Subcutaneous abdominal adipose tissue (tissue), 5 donors: ENCODE data around the gene ZC3H18.
"Not testable (repeated sequence)": the region's sequence is repeated elsewhere in the genome, so short reads cannot be mapped to it uniquely, and the experiment has no call there.

ENCODE experiments used
- H3K27ac ChIP-seq: one replicate; pipeline ENCODE4 v1.7.0; 2013; ENCODE audit warnings: low read depth, mild to moderate bottlenecking, inconsistent platforms, low read length, moderate library complexity
- H3K27me3 ChIP-seq, 5 donors: one replicate each; pipeline ENCODE4 v1.7.0; 2013; ENCODE audit warnings: low read length in 5 of 5, inconsistent platforms in 1 of 5; ENCODE audit not compliant: control insufficient read depth in 5 of 5, insufficient read depth in 4 of 5
- H3K36me3 ChIP-seq, 5 donors: one replicate each; pipeline ENCODE4 v1.7.0; 2013; ENCODE audit warnings: low read length in 5 of 5; ENCODE audit not compliant: control insufficient read depth in 5 of 5, insufficient read depth in 5 of 5
- H3K4me1 ChIP-seq, 5 donors: one replicate each; pipeline ENCODE4 v1.7.0; 2013; ENCODE audit warnings: low read length in 5 of 5, mild to moderate bottlenecking in 3 of 5, moderate library complexity in 1 of 5; ENCODE audit not compliant: control insufficient read depth in 5 of 5, insufficient read depth in 5 of 5
- H3K4me3 ChIP-seq, 5 donors: one replicate each; pipeline ENCODE4 v1.7.0; 2013; ENCODE audit warnings: low read length in 5 of 5, low read depth in 1 of 5
- H3K9ac ChIP-seq, 5 donors: one replicate each; pipeline ENCODE4 v1.7.0; 2013; ENCODE audit warnings: low read length in 5 of 5, mild to moderate bottlenecking in 4 of 5, moderate library complexity in 3 of 5
- H3K9me3 ChIP-seq, 5 donors: one replicate each; pipeline ENCODE4 v1.7.0; 2013; ENCODE audit warnings: low read length in 5 of 5; ENCODE audit not compliant: control insufficient read depth in 5 of 5
- donor health status: healthy.
- donor health status: healthy.
- donor health status: healthy.
- donor health status: healthy.
- donor health status: healthy.

ZC3H18 gene

GRCh38 chr16:88658714-88659113 lies 88.5 kb downstream of the ZC3H18 start:
- H3K27ac ChIP-seq = no peak overlapping the region
- no peaks in the 10 kb centered on the region for H3K9me3 ChIP-seq
- peaks cover 0 to 44% (median 34%) of the 10 kb centered on the region in 5 donors for H3K36me3 ChIP-seq
- no peak overlapping the region for H3K4me3 ChIP-seq
- H3K9ac ChIP-seq = no peak overlapping the region
- peaks cover 1 to 18% (median 12%) of the 10 kb centered on the region in 5 donors for H3K4me1 ChIP-seq
- H3K27me3 ChIP-seq = no peaks in the 10 kb centered on the region

- H3K9me3 ChIP-seq = no peaks in the 10 kb centered on the region
- no peak overlapping the region for H3K9ac ChIP-seq
- no peak overlapping the region for H3K27ac ChIP-seq
- H3K36me3 ChIP-seq = peaks cover 0 to 40% (median 33%) of the 10 kb centered on the region in 5 donors
- no peak overlapping the region for H3K4me3 ChIP-seq
- peaks cover 1 to 22% (median 17%) of the 10 kb centered on the region in 5 donors for H3K4me1 ChIP-seq
- no peaks in the 10 kb centered on the region for H3K27me3 ChIP-seq
Measured at GRCh38 chr16:88659160-88659559, 89.0 kb downstream of the ZC3H18 start.

GRCh38 chr16:88661468-88661867 lies 91.3 kb downstream of the ZC3H18 start:
- Histone ChIP-seq H3K9ac (peak overlapping the region in 1 of 5 donors; percentile 2), H3K4me3 (no peak overlapping the region), H3K4me1 (peaks cover 1 to 36% (median 25%) of the 10 kb centered on the region in 5 donors), H3K9me3 (no peaks in the 10 kb centered on the region), H3K27ac (no peak overlapping the region), H3K27me3 (no peaks in the 10 kb centered on the region), H3K36me3 (peaks cover 0 to 19% (median 13%) of the 10 kb centered on the region in 5 donors)

GRCh38 chr16:88662222-88662842 lies 92.1 kb downstream of the ZC3H18 start:
- peak overlapping the region in 4 of 5 donors; percentile 70 to 81 (median 76) for H3K9ac ChIP-seq
- H3K4me1 ChIP-seq = peaks cover 1 to 36% (median 25%) of the 10 kb centered on the region in 5 donors
- no peaks in the 10 kb centered on the region for H3K27me3 ChIP-seq
- H3K9me3 ChIP-seq = no peaks in the 10 kb centered on the region
- peaks cover 0 to 11% (median 8%) of the 10 kb centered on the region in 5 donors for H3K36me3 ChIP-seq
- H3K4me3 ChIP-seq = peak overlapping the region; percentile 53 to 87 (median 81)
- H3K27ac ChIP-seq = peak overlapping the region; percentile 23

GRCh38 chr16:88662843-88663606 lies 92.8 kb downstream of the ZC3H18 start, which contains the start of gene MVD:
Gene MVD, minus strand, starts transcription at chr16:88663091. Its CDS starts 11 bp downstream, at chr16:88663080.
- Histone ChIP-seq H3K9ac (peak within 1 kb of the TSS in 4 of 5 donors; percentile 74 to 86 (median 80)), H3K27me3 (no peaks in the 10 kb centered on the region), H3K27ac (peak within 1 kb of the TSS; percentile 79), H3K9me3 (no peaks in the 10 kb centered on the region), H3K36me3 (peaks cover 0 to 4% (median 3%) of the 10 kb centered on the region in 5 donors), H3K4me1 (peaks cover 1 to 40% (median 29%) of the 10 kb centered on the region in 5 donors), H3K4me3 (peak within 1 kb of the TSS; percentile 53 to 88 (median 86))

- peaks cover 5 to 41% (median 31%) of the 10 kb centered on the region in 5 donors for H3K4me1 ChIP-seq
- no peaks in the 10 kb centered on the region for H3K36me3 ChIP-seq
- no peaks in the 10 kb centered on the region for H3K9me3 ChIP-seq
- peak overlapping the region; percentile 10 for H3K27ac ChIP-seq
- H3K9ac ChIP-seq = no peak overlapping the region
- no peaks in the 10 kb centered on the region for H3K27me3 ChIP-seq
- H3K4me3 ChIP-seq = no peak overlapping the region
Measured at GRCh38 chr16:88665148-88665547, 94.9 kb downstream of the ZC3H18 start.

- Histone ChIP-seq H3K4me1 (peaks cover 5 to 41% (median 32%) of the 10 kb centered on the region in 5 donors), H3K36me3 (no peaks in the 10 kb centered on the region), H3K27me3 (no peaks in the 10 kb centered on the region), H3K9ac (no peak overlapping the region), H3K4me3 (no peak overlapping the region), H3K9me3 (no peaks in the 10 kb centered on the region), H3K27ac (peak overlapping the region; percentile 10)
Measured at GRCh38 chr16:88665570-88665969, 95.4 kb downstream of the ZC3H18 start.

- H3K27ac ChIP-seq = no peak overlapping the region
- peaks cover 3 to 32% (median 26%) of the 10 kb centered on the region in 5 donors for H3K4me1 ChIP-seq
- no peaks in the 10 kb centered on the region for H3K27me3 ChIP-seq
- no peak overlapping the region for H3K4me3 ChIP-seq
- no peaks in the 10 kb centered on the region for H3K9me3 ChIP-seq
- peaks cover 0 to 5% (median 2%) of the 10 kb centered on the region in 5 donors for H3K36me3 ChIP-seq
- H3K9ac ChIP-seq = no peak overlapping the region
Measured at GRCh38 chr16:88667461-88667860, 97.3 kb downstream of the ZC3H18 start.

GRCh38 chr16:88669493-88669892 lies 99.3 kb downstream of the ZC3H18 start:
- H3K27ac ChIP-seq, H3K9me3 ChIP-seq, H3K9ac ChIP-seq, H3K4me3 ChIP-seq, H3K27me3 ChIP-seq: not testable (repeated sequence)
- Histone ChIP-seq H3K4me1 (peaks cover 3 to 17% (median 16%) of the 10 kb centered on the region in 5 donors), H3K36me3 (peaks cover 0 to 14% (median 6%) of the 10 kb centered on the region in 5 donors)

- H3K9ac ChIP-seq = no peak overlapping the region
- H3K4me1 ChIP-seq = peaks cover 3 to 13% (median 11%) of the 10 kb centered on the region in 5 donors
- no peak overlapping the region for H3K4me3 ChIP-seq
- H3K9me3 ChIP-seq = no peaks in the 10 kb centered on the region
- H3K27ac ChIP-seq = no peak overlapping the region
- H3K27me3 ChIP-seq = no peaks in the 10 kb centered on the region
- peaks cover 0 to 14% (median 6%) of the 10 kb centered on the region in 5 donors for H3K36me3 ChIP-seq
Measured at GRCh38 chr16:88669980-88670379, 99.8 kb downstream of the ZC3H18 start.
